Left ventricle myocardium superior (tissue), 1 donor: ENCODE data around the gene TNKS1BP1. TPM values are rescaled to one million over a fixed set of nuclear protein-coding genes. Genes with fewer than 3 reads are reported as not detected.
A peak's percentile ranks its signal among the peaks of the same experiment; 100 is the strongest.
"Not testable (repeated sequence)": the region's sequence is repeated elsewhere in the genome, so short reads cannot be mapped to it uniquely, and the experiment has no call there.

Experiments
- ATAC-seq: fragments of 200-7000 bp; cut with Tn5 transposase; one replicate; pipeline ENCODE4 v1.9.1; 2020; ENCODE audit warnings: mild to moderate bottlenecking, moderate library complexity
- DNase-seq: peaks from one replicate; pipeline ENCODE4 v3.0.0-alpha.2; 2020
- intact Hi-C: fragments of 100-400 bp; cut with micrococcal nuclease; formaldehyde crosslinking; loops from one replicate; pipeline ENCODE4 v1.11.0; 2022
- total RNA-seq: library from RNA; stranded (reverse); fragmentation: NEBNext Ultra II Directional; extraction: Animal tissue kit (Norgen Biotek cat#: 25700); gene quantifications from one replicate; pipeline ENCODE4 v1.2.1, GENCODE V29; 2021
- donor health status: DM: no; HTN: yes; CAD: no; lungs with severe emphysema.

TNKS1BP1 gene
- total RNA-seq, 1 donor from 2014 or later = 44.4 TPM

GRCh38 chr11:57301711-57302423, 22.9 kb downstream of the TNKS1BP1 start:
- no peak for DNase-seq
- intact Hi-C loops = no loop called here
- no peak for ATAC-seq

DNA sequence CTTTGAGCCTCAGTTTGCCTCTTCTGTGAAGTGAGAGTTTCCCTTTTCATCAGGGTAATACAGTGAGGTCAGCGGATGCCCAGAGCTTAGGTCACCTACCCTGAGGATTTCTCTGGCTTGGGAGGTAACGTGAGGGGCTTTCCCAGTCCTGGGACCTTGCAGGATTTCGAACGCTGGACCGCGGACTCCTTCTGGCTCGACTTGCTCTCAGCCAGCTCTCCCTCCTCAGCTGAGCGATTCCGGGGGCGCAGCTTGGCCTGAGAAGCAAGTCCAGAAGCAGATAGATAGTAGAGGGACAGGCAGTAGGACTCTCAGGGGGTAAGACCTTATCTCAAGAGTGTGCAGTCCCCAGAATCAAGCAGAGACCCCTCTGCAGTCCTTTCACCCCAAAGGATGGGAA, 24.0 kb downstream of the TNKS1BP1 start:
- no peak for ATAC-seq
- DNase-seq = no peak
- intact Hi-C loops = no loop called here

GRCh38 chr11:57299150-57299737, 25.5 kb downstream of the TNKS1BP1 start:
- DNase-seq (no peak), ATAC-seq (no peak)
- intact Hi-C loops = no loop called here

GRCh38 chr11:57297221-57297620, 27.5 kb downstream of the TNKS1BP1 start:
- intact Hi-C loops = no loop called here
- ATAC-seq (no peak), DNase-seq (no peak)

- intact Hi-C loops, DNase-seq, ATAC-seq: not testable (repeated sequence)
These were observed 28.5 kb downstream of the TNKS1BP1 start for GRCh38 chr11:57296205-57296604.

GRCh38 chr11:57294225-57295131, 30.3 kb downstream of the TNKS1BP1 start:
- DNase-seq (no peak), ATAC-seq (peak; percentile 57)
- intact Hi-C loops = no loop called here

GRCh38 chr11:57290288-57290687, 34.5 kb downstream of the TNKS1BP1 start:
- ATAC-seq = no peak
- intact Hi-C loops = no loop called here
- no peak for DNase-seq

GRCh38 chr11:57288771-57289579, 35.8 kb downstream of the TNKS1BP1 start:
- ATAC-seq = no peak

GRCh38 chr11:57287884-57288283, 36.9 kb downstream of the TNKS1BP1 start:
- DNase-seq = no peak
- ATAC-seq = no peak
- intact Hi-C loops = no loop called here

More at GRCh38 chr11:57288771-57289579, 35.8 kb downstream of the TNKS1BP1 start:
- DNase-seq = no peak
- intact Hi-C loops = no loop called here

GRCh38 chr11:57283231-57283990, 41.3 kb downstream of the TNKS1BP1 start:
- intact Hi-C loops = no loop called here
- DNase-seq = no peak
- ATAC-seq = no peak

DNA sequence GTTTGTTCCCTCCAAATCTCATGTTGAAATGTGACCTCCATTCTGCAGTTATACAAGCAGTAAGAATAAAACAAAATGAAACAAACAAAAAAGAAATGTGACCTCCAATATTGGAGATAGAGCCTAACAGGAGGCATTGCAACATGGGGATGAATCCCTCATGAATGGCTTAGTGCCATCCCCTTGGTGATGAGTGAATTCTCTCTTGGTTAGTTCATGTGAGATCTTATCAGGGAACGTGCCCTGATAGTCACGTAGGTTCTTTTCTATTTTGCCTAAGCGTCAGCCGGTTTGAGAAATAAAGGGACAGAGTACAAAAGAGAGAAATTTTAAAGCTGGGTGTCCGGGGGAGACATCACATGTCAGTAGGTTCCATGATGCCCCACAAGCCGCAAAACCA, 43.2 kb downstream of the TNKS1BP1 start:
- ATAC-seq = not testable (repeated sequence)

GRCh38 chr11:57279116-57279515, 45.6 kb downstream of the TNKS1BP1 start:
- no peak for DNase-seq
- intact Hi-C loops = no loop called here
- no peak for ATAC-seq

More for the DNA sequence above, 43.2 kb downstream of the TNKS1BP1 start:
- intact Hi-C loops, DNase-seq: not testable (repeated sequence)

DNA sequence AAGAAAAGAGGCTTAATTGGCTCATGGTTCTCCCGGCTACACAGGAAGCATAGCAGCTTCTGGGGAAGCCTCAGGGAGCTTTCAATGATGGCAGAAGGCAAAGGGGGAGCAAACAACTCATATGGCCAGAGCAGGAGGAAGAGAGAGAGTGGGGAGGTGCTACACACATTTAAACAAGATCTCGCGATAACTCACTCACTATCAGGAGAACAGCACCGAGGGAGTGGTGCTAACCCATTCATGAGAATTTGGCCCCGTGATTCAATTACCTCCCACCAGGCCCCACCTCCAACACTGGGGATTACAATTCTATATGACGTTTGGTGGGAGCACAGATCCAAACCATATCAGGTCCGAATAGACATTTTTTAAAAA, 46.0 kb downstream of the TNKS1BP1 start:
- DNase-seq (no peak), ATAC-seq (no peak)
- intact Hi-C loops = no loop called here

- intact Hi-C loops = no loop called here
- peak; percentile 76 for DNase-seq
These were observed 46.7 kb downstream of the TNKS1BP1 start for GRCh38 chr11:57277845-57278720.

DNA sequence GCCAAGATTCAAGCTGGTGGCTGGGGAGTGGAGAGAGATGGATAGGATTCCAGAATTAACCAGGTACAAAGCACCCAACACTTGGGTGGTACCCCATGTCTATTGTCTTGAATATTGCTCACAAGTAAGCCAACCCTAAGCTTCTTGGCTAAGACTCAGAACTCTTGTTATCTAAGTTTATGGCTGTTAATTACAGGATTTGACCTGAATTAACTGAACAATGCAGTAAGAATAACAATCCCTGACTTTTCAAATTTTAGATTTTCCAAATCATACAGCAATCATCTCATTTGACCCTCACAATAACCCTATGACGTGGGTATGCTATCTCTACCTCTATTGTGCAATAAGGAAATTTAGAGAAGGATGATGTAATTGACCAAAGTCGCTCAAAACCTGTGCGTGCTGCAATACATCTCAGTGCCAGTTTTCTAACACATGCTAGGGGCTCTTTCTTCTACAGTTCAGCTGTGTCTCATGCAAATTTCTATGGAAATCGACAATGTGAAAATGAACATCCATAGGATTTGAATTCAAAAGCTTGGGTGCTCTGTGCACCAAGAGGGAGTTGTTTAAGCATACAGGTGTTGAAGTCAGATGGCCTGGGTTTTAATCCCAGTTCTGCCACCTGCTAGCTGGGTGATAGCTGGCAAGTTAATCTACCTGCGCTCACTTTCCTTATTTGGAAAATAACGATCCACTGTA, 47.6 kb downstream of the TNKS1BP1 start:
- DNase-seq = no peak
- peak; percentile 64 for ATAC-seq
- intact Hi-C loops = no loop called here

More at GRCh38 chr11:57277845-57278720, 46.7 kb downstream of the TNKS1BP1 start:
- ATAC-seq = peak; percentile 84

- intact Hi-C loops = no loop called here
- DNase-seq (no peak), ATAC-seq (peak; percentile 7)
These were observed 48.4 kb downstream of the TNKS1BP1 start for GRCh38 chr11:57276169-57276970.
